HG02973 (cell line): ENCODE measurements around the gene GIPR.
"Not testable (repeated sequence)": the region's sequence is repeated elsewhere in the genome, so short reads cannot be mapped to it uniquely, and the experiment has no call there.

Experiments
- ATAC-seq: cut with Tn5 transposase; IDR thresholded peaks from one replicate; pipeline ENCODE4 v1.9.1; 2021; ENCODE audit warnings: moderate library complexity; ENCODE audit not compliant: unreplicated experiment

GIPR gene

GRCh38 chr19:45667620-45668341 lies at the start of gene GIPR:
Gene GIPR, plus strand, starts transcription at chr19:45668221. Its CDS starts 1,300 bp downstream, at chr19:45669521.
- ATAC-seq: no peak

- no peak for ATAC-seq
Observed at GRCh38 chr19:45621389-45621788, 46.6 kb upstream of the GIPR start.

GRCh38 chr19:45621976-45622503 lies 46.0 kb upstream of the GIPR start:
- no peak for ATAC-seq

GRCh38 chr19:45623984-45624383 lies 44.0 kb upstream of the GIPR start:
- ATAC-seq: no peak

GRCh38 chr19:45628219-45628618 lies 39.8 kb upstream of the GIPR start:
- ATAC-seq: not testable (repeated sequence)

- no peak for ATAC-seq
Observed at GRCh38 chr19:45629704-45630103, 38.3 kb upstream of the GIPR start.

GRCh38 chr19:45630463-45630862 lies 37.6 kb upstream of the GIPR start:
- ATAC-seq: no peak

- ATAC-seq: no peak
Observed at GRCh38 chr19:45632468-45633196, 35.4 kb upstream of the GIPR start.

GRCh38 chr19:45636275-45636674 lies 31.7 kb upstream of the GIPR start:
- no peak for ATAC-seq

- ATAC-seq: no peak
Observed at GRCh38 chr19:45636902-45637301, 31.1 kb upstream of the GIPR start.

GRCh38 chr19:45637890-45638667 lies 29.9 kb upstream of the GIPR start:
- ATAC-seq: no peak

GRCh38 chr19:45638930-45639729 lies 28.9 kb upstream of the GIPR start, which contains the start of gene EML2:
Gene EML2, minus strand, starts transcription at chr19:45639397. Its CDS starts 21 bp downstream, at chr19:45639376.
- ATAC-seq: no peak

- ATAC-seq: no peak
Observed at GRCh38 chr19:45640849-45641273, 27.2 kb upstream of the GIPR start.

GRCh38 chr19:45641274-45642105 lies 26.5 kb upstream of the GIPR start:
- ATAC-seq: peak; percentile 37

- ATAC-seq: peak; percentile 29
Observed at GRCh38 chr19:45643024-45643926, 24.7 kb upstream of the GIPR start.

GRCh38 chr19:45643927-45644771 lies 23.9 kb upstream of the GIPR start:
- ATAC-seq: no peak

- no peak for ATAC-seq
Observed at GRCh38 chr19:45645068-45645630, 22.9 kb upstream of the GIPR start.
